Measurements from ENCODE around the gene OR1C1.
"Not testable (repeated sequence)": the region's sequence is repeated elsewhere in the genome, so short reads cannot be mapped to it uniquely, and the experiment has no call there.

The OR1C1 gene

GRCh38 chr1:247746391-247746935 lies 13.9 kb downstream of the OR1C1 start:
- no peak overlapping the region for H3K4me3 ChIP-seq (ENCODE audit: low read length)
- no peak for DNase-seq (ENCODE audit: low read depth)
- no peak for TF ChIP-seq CTCF (IDR thresholded peaks at IDR 0.05; ENCODE audit: insufficient read depth, low read depth, low read length, missing control alignments)

GRCh38 chr1:247742215-247742760 lies 18.1 kb downstream of the OR1C1 start:
- not testable (repeated sequence) for H3K4me3 ChIP-seq (ENCODE audit: low read length)
- peak; percentile 3 for DNase-seq (ENCODE audit: low read depth)

- DNase-seq (ENCODE audit: low read depth), result no peak
- TF ChIP-seq CTCF (IDR thresholded peaks at IDR 0.05; ENCODE audit: insufficient read depth, low read depth, low read length, missing control alignments), result no peak
- no peak overlapping the region for H3K4me3 ChIP-seq (ENCODE audit: low read length)
Observed at GRCh38 chr1:247741756-247742155, 18.6 kb downstream of the OR1C1 start.

DNA sequence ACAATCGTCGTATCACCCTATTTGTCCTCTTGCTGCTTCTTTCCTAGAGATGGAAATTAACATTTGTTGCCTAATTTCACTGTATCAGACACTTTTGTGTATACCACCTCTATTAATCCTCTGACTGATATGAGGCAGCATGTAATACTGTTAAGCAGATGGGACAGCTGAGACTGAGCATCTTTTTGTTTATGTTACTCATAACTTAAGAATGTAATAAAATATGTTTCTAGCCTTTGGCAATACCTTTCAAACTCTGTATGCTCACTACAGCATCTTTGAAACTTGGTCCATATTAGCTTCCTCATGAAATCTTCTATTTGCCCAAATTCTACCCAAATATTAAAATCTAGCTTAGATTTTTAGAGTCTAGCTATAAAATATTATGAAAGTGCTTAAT lies 19.6 kb downstream of the OR1C1 start:
- no peak for DNase-seq (ENCODE audit: low read depth)

GRCh38 chr1:247738315-247738714 lies 22.0 kb downstream of the OR1C1 start, which contains the start of gene OR14K1:
Gene OR14K1, plus strand, starts transcription at chr1:247738615. Its CDS starts 0 bp downstream, at chr1:247738615.
- TF ChIP-seq CTCF (IDR thresholded peaks at IDR 0.05; ENCODE audit: insufficient read depth, low read depth, low read length, missing control alignments), result no peak
- DNase-seq (ENCODE audit: low read depth), result no peak
- no peak within 1 kb of the TSS for H3K4me3 ChIP-seq (ENCODE audit: low read length)

More for the DNA sequence above, 19.6 kb downstream of the OR1C1 start:
- TF ChIP-seq CTCF (IDR thresholded peaks at IDR 0.05; ENCODE audit: insufficient read depth, low read depth, low read length, missing control alignments), result no peak
- no peak overlapping the region for H3K4me3 ChIP-seq (ENCODE audit: low read length)

- TF ChIP-seq CTCF (IDR thresholded peaks at IDR 0.05; ENCODE audit: insufficient read depth, low read depth, low read length, missing control alignments), result no peak
- no peak overlapping the region for H3K4me3 ChIP-seq (ENCODE audit: low read length)
- no peak for DNase-seq (ENCODE audit: low read depth)
Observed at GRCh38 chr1:247721222-247721621, 39.1 kb downstream of the OR1C1 start.

DNA sequence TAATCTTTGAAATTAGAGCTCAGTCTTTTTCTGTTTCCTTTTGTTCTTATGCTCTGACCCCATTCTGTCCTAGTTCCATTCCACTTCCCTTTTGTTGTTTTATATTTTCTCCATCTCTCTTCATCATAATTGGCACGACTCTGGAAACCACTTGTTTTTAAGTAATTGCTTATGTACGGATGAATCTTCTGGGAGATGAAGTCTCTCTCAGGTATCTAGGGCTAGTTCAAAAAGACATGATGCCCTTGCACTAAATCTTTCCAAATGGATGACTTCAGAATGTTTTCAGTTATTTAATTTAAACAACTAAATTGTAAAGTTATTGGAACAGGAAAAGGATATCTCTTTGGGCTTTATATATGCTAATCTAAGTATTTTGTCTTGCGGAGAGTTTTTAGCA lies 43.8 kb downstream of the OR1C1 start, which contains the start of gene OR6F1:
TSS of gene OR6F1 (minus strand) at position 101 of the 400 bp plus-strand sequence. CDS start 3,891 bp downstream, outside the sequence.
- DNase-seq (ENCODE audit: low read depth), result no peak
- no peak for TF ChIP-seq CTCF (IDR thresholded peaks at IDR 0.05; ENCODE audit: insufficient read depth, low read depth, low read length, missing control alignments)

More for the DNA sequence above, 43.8 kb downstream of the OR1C1 start, which contains the start of gene OR6F1:
- no peak within 1 kb of the TSS for H3K4me3 ChIP-seq (ENCODE audit: low read length)

All from epithelial cell of esophagus (primary cell).